GM23338 (cell line): ENCODE results near the gene ACOX2.

Source experiments
- CREB1 ChIP-seq: fragments of 250-450 bp; sonication (Bioruptor Pico); IDR thresholded peaks from 2 replicates; pipeline ENCODE4 v1.5.0; 2020; ENCODE audit warnings: low read depth, mild to moderate bottlenecking, moderate library complexity
- EZH2 ChIP-seq: fragments of 200-600 bp; sonication (generic); IDR thresholded peaks from one replicate; pipeline ENCODE4 v1.8.0; 2017; ENCODE audit warnings: antibody characterized with exemption, mild to moderate bottlenecking, low read depth; ENCODE audit not compliant: unreplicated experiment
- NANOG ChIP-seq: IDR thresholded peaks from 2 replicates; pipeline ENCODE4 v1.6.1; 2016; ENCODE audit warnings: antibody characterized with exemption, borderline replicate concordance
- TF ChIP-seq, protein P1 (sequence below), 2 experiments: fragments of 200-600 bp in 1 of 2; sonication (generic) in 1 of 2; conservative IDR thresholded peaks; 2 replicates each; pipeline versions ENCODE4 v1.5.1 to v1.6.1; 2016 to 2017; ENCODE audit warnings: antibody characterized with exemption in 2 of 2, low read depth in 2 of 2, mild to moderate bottlenecking in 2 of 2, moderate library complexity in 1 of 2
- TF ChIP-seq, protein P2 (sequence below): IDR thresholded peaks from one replicate; pipeline ENCODE4 v1.6.1; 2018; ENCODE audit warnings: antibody characterized with exemption; ENCODE audit not compliant: unreplicated experiment

DNA sequence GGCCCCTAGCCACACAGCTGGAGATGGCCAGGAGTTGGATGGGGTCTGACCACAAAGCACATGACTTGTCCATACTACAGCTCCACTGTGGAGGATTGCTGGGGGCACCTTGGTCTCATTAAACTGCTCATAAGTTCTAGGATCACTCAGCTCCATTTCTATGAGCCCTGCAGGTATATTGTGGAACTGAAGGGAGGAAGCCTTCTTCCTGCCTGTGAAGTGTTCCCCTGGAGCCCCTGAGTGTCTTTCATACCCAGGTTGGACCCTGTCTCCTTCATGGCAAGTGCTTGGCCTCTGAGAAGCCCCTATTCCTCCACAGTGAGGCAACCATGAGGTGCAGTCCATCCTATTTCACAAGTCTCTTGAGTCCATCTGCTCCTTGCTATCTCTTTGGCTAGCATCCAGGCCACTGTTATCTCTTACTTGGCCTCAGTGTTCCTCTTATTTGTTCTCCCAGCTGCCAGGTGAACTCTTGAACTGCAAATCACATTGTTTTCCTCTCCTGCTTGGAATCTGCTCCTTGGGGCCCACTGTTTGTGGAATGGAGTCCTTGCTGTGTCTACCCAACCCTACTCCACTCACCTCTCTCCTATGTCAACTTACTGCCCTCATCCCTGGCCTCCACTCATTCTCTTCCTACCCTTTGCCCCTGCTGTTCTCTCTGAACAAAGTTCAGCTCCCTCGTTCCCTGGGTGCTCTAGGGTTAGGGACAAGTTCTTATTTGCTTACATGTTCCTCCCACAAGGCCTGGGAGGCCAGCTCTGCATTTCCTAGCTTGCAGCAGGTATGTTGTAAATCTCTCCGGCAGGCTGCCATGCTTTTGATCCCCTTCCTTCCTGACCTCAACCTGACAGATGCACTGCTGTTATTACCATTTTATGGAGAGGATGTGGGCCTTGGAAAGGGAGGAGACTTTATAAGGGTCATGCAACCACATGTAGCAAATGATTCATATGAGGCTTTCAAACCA, 1.2 kb downstream of the ACOX2 start:
- TF ChIP-seq, protein P1, sequence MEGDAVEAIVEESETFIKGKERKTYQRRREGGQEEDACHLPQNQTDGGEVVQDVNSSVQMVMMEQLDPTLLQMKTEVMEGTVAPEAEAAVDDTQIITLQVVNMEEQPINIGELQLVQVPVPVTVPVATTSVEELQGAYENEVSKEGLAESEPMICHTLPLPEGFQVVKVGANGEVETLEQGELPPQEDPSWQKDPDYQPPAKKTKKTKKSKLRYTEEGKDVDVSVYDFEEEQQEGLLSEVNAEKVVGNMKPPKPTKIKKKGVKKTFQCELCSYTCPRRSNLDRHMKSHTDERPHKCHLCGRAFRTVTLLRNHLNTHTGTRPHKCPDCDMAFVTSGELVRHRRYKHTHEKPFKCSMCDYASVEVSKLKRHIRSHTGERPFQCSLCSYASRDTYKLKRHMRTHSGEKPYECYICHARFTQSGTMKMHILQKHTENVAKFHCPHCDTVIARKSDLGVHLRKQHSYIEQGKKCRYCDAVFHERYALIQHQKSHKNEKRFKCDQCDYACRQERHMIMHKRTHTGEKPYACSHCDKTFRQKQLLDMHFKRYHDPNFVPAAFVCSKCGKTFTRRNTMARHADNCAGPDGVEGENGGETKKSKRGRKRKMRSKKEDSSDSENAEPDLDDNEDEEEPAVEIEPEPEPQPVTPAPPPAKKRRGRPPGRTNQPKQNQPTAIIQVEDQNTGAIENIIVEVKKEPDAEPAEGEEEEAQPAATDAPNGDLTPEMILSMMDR (conservative IDR thresholded peaks at IDR 0.05; ENCODE audit: low read depth in 2 of 2), result no peak
- no peak for TF ChIP-seq EZH2
- TF ChIP-seq, protein P2, sequence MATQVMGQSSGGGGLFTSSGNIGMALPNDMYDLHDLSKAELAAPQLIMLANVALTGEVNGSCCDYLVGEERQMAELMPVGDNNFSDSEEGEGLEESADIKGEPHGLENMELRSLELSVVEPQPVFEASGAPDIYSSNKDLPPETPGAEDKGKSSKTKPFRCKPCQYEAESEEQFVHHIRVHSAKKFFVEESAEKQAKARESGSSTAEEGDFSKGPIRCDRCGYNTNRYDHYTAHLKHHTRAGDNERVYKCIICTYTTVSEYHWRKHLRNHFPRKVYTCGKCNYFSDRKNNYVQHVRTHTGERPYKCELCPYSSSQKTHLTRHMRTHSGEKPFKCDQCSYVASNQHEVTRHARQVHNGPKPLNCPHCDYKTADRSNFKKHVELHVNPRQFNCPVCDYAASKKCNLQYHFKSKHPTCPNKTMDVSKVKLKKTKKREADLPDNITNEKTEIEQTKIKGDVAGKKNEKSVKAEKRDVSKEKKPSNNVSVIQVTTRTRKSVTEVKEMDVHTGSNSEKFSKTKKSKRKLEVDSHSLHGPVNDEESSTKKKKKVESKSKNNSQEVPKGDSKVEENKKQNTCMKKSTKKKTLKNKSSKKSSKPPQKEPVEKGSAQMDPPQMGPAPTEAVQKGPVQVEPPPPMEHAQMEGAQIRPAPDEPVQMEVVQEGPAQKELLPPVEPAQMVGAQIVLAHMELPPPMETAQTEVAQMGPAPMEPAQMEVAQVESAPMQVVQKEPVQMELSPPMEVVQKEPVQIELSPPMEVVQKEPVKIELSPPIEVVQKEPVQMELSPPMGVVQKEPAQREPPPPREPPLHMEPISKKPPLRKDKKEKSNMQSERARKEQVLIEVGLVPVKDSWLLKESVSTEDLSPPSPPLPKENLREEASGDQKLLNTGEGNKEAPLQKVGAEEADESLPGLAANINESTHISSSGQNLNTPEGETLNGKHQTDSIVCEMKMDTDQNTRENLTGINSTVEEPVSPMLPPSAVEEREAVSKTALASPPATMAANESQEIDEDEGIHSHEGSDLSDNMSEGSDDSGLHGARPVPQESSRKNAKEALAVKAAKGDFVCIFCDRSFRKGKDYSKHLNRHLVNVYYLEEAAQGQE, result no peak
- no peak for TF ChIP-seq NANOG
- TF ChIP-seq CREB1 (CRISPR knock-in tag), result no peak
